ENCODE results near the gene MRPS24.
"Not testable (repeated sequence)": the region's sequence is repeated elsewhere in the genome, so short reads cannot be mapped to it uniquely, and the experiment has no call there.

MRPS24 gene

GRCh38 chr7:43869006-43869866 lies at the start of gene MRPS24:
TSS of gene MRPS24 (minus strand) at chr7:43869517. CDS start at chr7:43869495, 22 bp downstream.
- peak; percentile 94 to 95 for DNase-seq

GRCh38 chr7:43915907-43916306 lies 46.6 kb upstream of the MRPS24 start:
- DNase-seq: no peak

GRCh38 chr7:43914795-43915194 lies 45.5 kb upstream of the MRPS24 start:
- DNase-seq: no peak

GRCh38 chr7:43906331-43907010 lies 37.2 kb upstream of the MRPS24 start, which contains the start of gene URGCP:
TSS of gene URGCP (minus strand) at chr7:43906596. CDS start at chr7:43906575, 21 bp downstream.
- DNase-seq: peak; percentile 26 to 48

GRCh38 chr7:43905956-43906330 lies 36.6 kb upstream of the MRPS24 start:
- DNase-seq: peak in 1 of 2 donors; percentile 10

- DNase-seq: no peak
Measured at GRCh38 chr7:43905209-43905946, 36.1 kb upstream of the MRPS24 start.

- no peak for DNase-seq
Measured at GRCh38 chr7:43904533-43905208, 35.4 kb upstream of the MRPS24 start.

GRCh38 chr7:43902542-43903054 lies 33.3 kb upstream of the MRPS24 start:
- no peak for DNase-seq

- DNase-seq: not testable (repeated sequence)
Measured at GRCh38 chr7:43898571-43898970, 29.3 kb upstream of the MRPS24 start.

- no peak for DNase-seq
Measured at GRCh38 chr7:43895847-43896415, 26.6 kb upstream of the MRPS24 start.

- no peak for DNase-seq
Measured at GRCh38 chr7:43891069-43891955, 22.0 kb upstream of the MRPS24 start.

GRCh38 chr7:43890468-43890867 lies 21.2 kb upstream of the MRPS24 start:
- no peak for DNase-seq

GRCh38 chr7:43888993-43889945 lies 20.0 kb upstream of the MRPS24 start:
- DNase-seq: no peak

- no peak for DNase-seq
Measured at GRCh38 chr7:43884617-43885016, 15.3 kb upstream of the MRPS24 start.

- DNase-seq: no peak
Measured at GRCh38 chr7:43884209-43884608, 14.9 kb upstream of the MRPS24 start.

GRCh38 chr7:43880596-43880995 lies 11.3 kb upstream of the MRPS24 start:
- no peak for DNase-seq

- DNase-seq: no peak
Measured at GRCh38 chr7:43879477-43879876, 10.2 kb upstream of the MRPS24 start.

- no peak for DNase-seq
Measured at GRCh38 chr7:43878867-43879266, 9.6 kb upstream of the MRPS24 start.

- DNase-seq: no peak
Measured at GRCh38 chr7:43877968-43878864, 8.9 kb upstream of the MRPS24 start.
